GM10248 (cell line): ENCODE results near the gene MAPRE3.
"Not testable (repeated sequence)": the region's sequence is repeated elsewhere in the genome, so short reads cannot be mapped to it uniquely, and the experiment has no call there.

ENCODE experiments used
- CTCF ChIA-PET: fragments of 300-600 bp; sonication (Branson Sonifier 250); formaldehyde crosslinking; extraction: SDS; loops from one replicate; lab custom pipeline; 2021; ENCODE audit warnings: antibody characterized with exemption; lab: Yijun Ruan, JAX
- POLR2A ChIA-PET: fragments of 350-650 bp; sonication (Branson Sonifier 250); formaldehyde crosslinking; extraction: SDS; loops from one replicate; lab custom pipeline; 2020; ENCODE audit warnings: antibody characterized with exemption; lab: Yijun Ruan, JAX
- DNase-seq: peaks from one replicate; pipeline ENCODE4 v3.0.0; 2012; ENCODE audit errors: extremely low spot score
- CTCF ChIP-seq: IDR thresholded peaks from 2 replicates; pipeline ENCODE4 v1.5.1; 2012; ENCODE audit warnings: mild to moderate bottlenecking, low read depth; ENCODE audit errors: extremely low read depth, missing control alignments, control extremely low read depth

Gene MAPRE3

GRCh38 chr2:27072920-27073319 lies 102.5 kb downstream of the MAPRE3 start:
- ChIA-PET POLR2A (interaction anchor here (1.2 kb wide), 1 partner anchor 22 kb away, joined by 5 read pairs; the partner anchor contains the start of gene AGBL5), CTCF (interaction anchor here (0.9 to 5.2 kb wide), 5 partner anchors 10 to 53 kb away, joined by 3 to 42 read pairs (median 21); partner anchors contain the start of genes AGBL5, KHK and TMEM214)
- DNase-seq: no peak
- TF ChIP-seq CTCF: no peak

GRCh38 chr2:27073782-27074181 lies 103.3 kb downstream of the MAPRE3 start:
- TF ChIP-seq CTCF: no peak
- ChIA-PET POLR2A (interaction anchor here (1.2 kb wide), 1 partner anchor 23 kb away, joined by 5 read pairs; the partner anchor contains the start of gene AGBL5), CTCF (interaction anchor here (1.0 to 5.2 kb wide), 5 partner anchors 9 to 229 kb away, joined by 3 to 42 read pairs (median 21); partner anchors contain the start of genes AGBL5 and KHK)
- DNase-seq: no peak

DNA sequence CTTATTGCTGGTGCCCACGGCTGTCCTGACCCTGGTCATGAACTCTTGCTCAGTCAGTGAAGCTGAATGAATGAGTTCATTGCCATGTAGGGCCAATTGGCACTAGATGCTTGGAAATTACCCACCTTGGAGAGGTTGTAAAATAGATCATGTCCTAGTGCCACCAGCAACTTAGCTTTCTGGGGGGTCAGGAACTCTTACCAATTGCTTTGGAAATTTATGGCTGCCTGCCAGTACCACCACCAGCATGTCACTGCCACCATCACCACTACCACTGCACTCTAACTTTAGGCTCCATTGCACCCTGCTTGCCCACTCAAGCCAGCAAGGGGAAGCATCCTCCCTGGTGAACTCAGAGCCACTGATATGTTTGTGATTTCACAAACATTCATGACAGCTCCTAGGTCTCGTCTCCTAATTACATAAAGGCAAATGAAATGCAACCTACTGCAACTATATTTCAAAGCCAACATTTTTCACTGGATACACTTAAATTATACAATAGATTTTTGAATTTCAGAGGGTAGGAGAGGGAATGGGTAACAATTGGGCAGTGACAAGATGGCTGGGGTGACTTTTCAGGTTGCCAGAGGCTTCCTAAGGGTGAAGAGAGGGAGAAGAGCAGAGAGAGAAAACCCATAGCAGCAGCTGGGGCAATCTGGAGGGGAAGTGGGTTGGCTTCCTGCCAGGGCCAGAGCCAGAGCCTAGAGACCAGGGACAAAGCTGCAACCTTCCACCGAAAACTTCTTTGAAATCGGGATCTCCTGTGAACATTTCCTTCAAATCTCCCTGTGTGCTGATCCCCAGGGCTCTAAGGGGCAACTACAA lies 104.5 kb downstream of the MAPRE3 start:
- TF ChIP-seq CTCF: no peak
- POLR2A ChIA-PET: interaction anchor here (0.7 kb wide), 1 partner anchor 35 kb away, joined by 3 read pairs; no protein-coding TSS in a partner anchor
- CTCF ChIA-PET: interaction anchor here (1.0 to 5.2 kb wide), 6 partner anchors 7 to 228 kb away, joined by 3 to 42 read pairs (median 4); partner anchors contain the start of gene AGBL5
- DNase-seq: no peak

DNA sequence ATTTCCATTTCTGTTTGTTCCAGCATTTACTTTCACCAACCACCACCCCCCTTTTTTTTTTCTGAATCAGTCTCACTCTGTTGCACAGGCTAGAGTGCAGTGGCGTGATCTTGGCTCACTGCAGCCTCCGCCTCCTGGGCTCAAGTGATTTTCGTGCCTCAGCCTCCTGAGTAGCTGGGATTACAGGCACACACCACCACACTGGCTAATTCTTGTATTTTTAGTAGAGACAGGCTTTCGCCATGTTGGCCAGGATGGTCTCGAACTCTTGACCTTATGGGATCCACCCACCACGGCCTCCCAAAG lies 105.1 kb downstream of the MAPRE3 start:
- CTCF ChIA-PET: interaction anchor here (1.0 to 5.2 kb wide), 4 partner anchors 12 to 227 kb away, joined by 3 to 36 read pairs (median 4); partner anchors contain the start of gene AGBL5
- DNase-seq, POLR2A ChIA-PET: not testable (repeated sequence)

- no peak for TF ChIP-seq CTCF
- ChIA-PET CTCF (interaction anchor here (1.9 kb wide), 1 partner anchor 16 kb away, joined by 4 read pairs; no protein-coding TSS in a partner anchor), POLR2A (no interaction called here)
Observed at GRCh38 chr2:27076323-27076722, 105.9 kb downstream of the MAPRE3 start.

More at GRCh38 chr2:27076323-27076722, 105.9 kb downstream of the MAPRE3 start:
- no peak for DNase-seq
